Muscle of leg (tissue), 11 donors: ENCODE data around the gene SPIRE2. TPM values are rescaled to one million over a fixed set of nuclear protein-coding genes. Genes with fewer than 3 reads are reported as not detected.
"Not testable (repeated sequence)": the region's sequence is repeated elsewhere in the genome, so short reads cannot be mapped to it uniquely, and the experiment has no call there.

Experiments used
- DNase-seq: peaks from one replicate; pipeline ENCODE4 v3.0.0; 2013
- H3K27ac ChIP-seq: one replicate; pipeline ENCODE4 v1.5.1; 2013; ENCODE audit warnings: mild to moderate bottlenecking, low read length, control low read depth
- H3K27me3 ChIP-seq: one replicate; pipeline ENCODE4 v1.6.1; 2013; ENCODE audit warnings: low read length; ENCODE audit not compliant: control insufficient read depth, insufficient read depth
- H3K36me3 ChIP-seq: one replicate; pipeline ENCODE4 v1.6.1; 2013; ENCODE audit warnings: low read length; ENCODE audit not compliant: control insufficient read depth, insufficient read depth
- H3K4me1 ChIP-seq: one replicate; pipeline ENCODE4 v1.6.1; 2013; ENCODE audit warnings: low read length; ENCODE audit not compliant: control insufficient read depth, insufficient read depth
- H3K4me3 ChIP-seq: one replicate; pipeline ENCODE4 v1.5.1; 2013; ENCODE audit warnings: low read length, control low read depth
- H3K9me3 ChIP-seq: replicated peaks from 2 replicates; pipeline ENCODE4 v1.6.1; 2013; ENCODE audit warnings: low read depth, low read length; ENCODE audit not compliant: control insufficient read depth
- WGBS: methylation state at CpG from one replicate; pipeline ENCODE4 v1.1.5; 2013; ENCODE audit warnings: missing lambda C conversion rate; ENCODE audit not compliant: insufficient coverage; 5-methylcytosine and 5-hydroxymethylcytosine counted together
- polyA plus RNA-seq, 8 donors: library from polyadenylated mRNA; unstranded; fragments of 120-200 nt; gene quantifications; one replicate each; pipeline versions ENCODE4 v1.2.1 to v1.2.3, GENCODE V29; 2013; ENCODE audit warnings: inconsistent platforms in 1 of 8, low replicate concordance in 1 of 8; ENCODE audit not compliant: insufficient read length in 8 of 8, insufficient read depth in 1 of 8
- total RNA-seq: library from RNA; stranded (reverse); fragments of 120-200 nt; gene quantifications from one replicate; pipeline ENCODE4 v1.2.4, GENCODE V29; 2013

Gene SPIRE2
- total and polyA plus RNA-seq, 9 donors: 1.6 to 4.2 (median 3.1) TPM

- no peaks in the 10 kb centered on the region for H3K9me3 ChIP-seq
- peaks cover 15% of the 10 kb centered on the region for H3K4me1 ChIP-seq
- H3K4me3 ChIP-seq: no peak overlapping the region
- H3K27ac ChIP-seq: no peak overlapping the region
- peaks cover 3% of the 10 kb centered on the region for H3K36me3 ChIP-seq
- WGBS: 79% methylated on average over 10 of the region's 26 CpGs
- DNase-seq: no peak
- H3K27me3 ChIP-seq: no peaks in the 10 kb centered on the region
Measured at GRCh38 chr16:89826531-89827382, 1.5 kb upstream of the SPIRE2 start.

GRCh38 chr16:89827383-89828198, 684 bp upstream of the SPIRE2 start:
- peak overlapping the region; percentile 41 for H3K4me3 ChIP-seq
- H3K4me1 ChIP-seq: peaks cover 15% of the 10 kb centered on the region
- H3K27me3 ChIP-seq: no peaks in the 10 kb centered on the region
- no peak overlapping the region for H3K27ac ChIP-seq
- no peaks in the 10 kb centered on the region for H3K9me3 ChIP-seq
- H3K36me3 ChIP-seq: peaks cover 3% of the 10 kb centered on the region
- 5% methylated on average over 43 of the region's 43 CpGs for WGBS
- peak; percentile 57 for DNase-seq

- Histone ChIP-seq H3K4me3 (peak overlapping the region; percentile 29), H3K9me3 (no peaks in the 10 kb centered on the region), H3K36me3 (no peaks in the 10 kb centered on the region), H3K4me1 (peaks cover 15% of the 10 kb centered on the region), H3K27ac (no peak overlapping the region), H3K27me3 (no peaks in the 10 kb centered on the region)
- DNase-seq: no peak
- 31% methylated on average over 7 of the region's 26 CpGs for WGBS
Measured at GRCh38 chr16:89828870-89829629, 775 bp downstream of the SPIRE2 start.

GRCh38 chr16:89829630-89830437, 1.6 kb downstream of the SPIRE2 start:
- H3K4me1 ChIP-seq: peaks cover 15% of the 10 kb centered on the region
- H3K9me3 ChIP-seq: no peaks in the 10 kb centered on the region
- H3K36me3 ChIP-seq: no peaks in the 10 kb centered on the region
- H3K27me3 ChIP-seq: no peaks in the 10 kb centered on the region
- 72% methylated on average over 13 of the region's 17 CpGs for WGBS
- H3K27ac ChIP-seq: no peak overlapping the region
- no peak overlapping the region for H3K4me3 ChIP-seq
- DNase-seq: no peak

GRCh38 chr16:89831810-89832328, 3.6 kb downstream of the SPIRE2 start:
- no peak for DNase-seq
- WGBS: 90% methylated on average over 22 of the region's 25 CpGs
- no peaks in the 10 kb centered on the region for H3K9me3 ChIP-seq
- no peaks in the 10 kb centered on the region for H3K36me3 ChIP-seq
- no peak overlapping the region for H3K4me3 ChIP-seq
- H3K27ac ChIP-seq: no peak overlapping the region
- H3K4me1 ChIP-seq: peaks cover 15% of the 10 kb centered on the region
- H3K27me3 ChIP-seq: no peaks in the 10 kb centered on the region

- not testable (repeated sequence) for H3K27ac ChIP-seq, DNase-seq, H3K4me1 ChIP-seq, H3K9me3 ChIP-seq, H3K36me3 ChIP-seq, H3K4me3 ChIP-seq, H3K27me3 ChIP-seq
- 97% methylated on average over 34 of the region's 39 CpGs for WGBS
Measured at GRCh38 chr16:89833664-89834363, 5.5 kb downstream of the SPIRE2 start.

GRCh38 chr16:89834813-89835363, 6.6 kb downstream of the SPIRE2 start:
- H3K36me3 ChIP-seq, H3K9me3 ChIP-seq, H3K4me3 ChIP-seq, H3K4me1 ChIP-seq, H3K27ac ChIP-seq, DNase-seq, H3K27me3 ChIP-seq: not testable (repeated sequence)
- WGBS: 98% methylated on average over 37 of the region's 42 CpGs

- DNase-seq, H3K36me3 ChIP-seq, H3K27ac ChIP-seq, H3K27me3 ChIP-seq, H3K4me1 ChIP-seq, H3K4me3 ChIP-seq, H3K9me3 ChIP-seq: not testable (repeated sequence)
- WGBS: 85% methylated on average over 8 of the region's 15 CpGs
Measured at GRCh38 chr16:89836484-89836883, 8.2 kb downstream of the SPIRE2 start.
